LNCAP (cell line): ENCODE results near the gene FBLN5.

Source experiments
- CTCF ChIP-seq: fragments of 450-650 bp; IDR thresholded peaks from 2 replicates; pipeline ENCODE4 v1.5.1; 2017; ENCODE audit warnings: mild to moderate bottlenecking

The FBLN5 gene

GRCh38 chr14:91945751-91946621, 1.5 kb downstream of the FBLN5 start:
- no peak for TF ChIP-seq CTCF

- TF ChIP-seq CTCF, result no peak
Observed at GRCh38 chr14:91942946-91943345, 4.5 kb downstream of the FBLN5 start.

GRCh38 chr14:91942128-91942527, 5.4 kb downstream of the FBLN5 start:
- TF ChIP-seq CTCF, result no peak

GRCh38 chr14:91940209-91940608, 7.3 kb downstream of the FBLN5 start:
- TF ChIP-seq CTCF, result no peak

GRCh38 chr14:91935586-91935985, 11.9 kb downstream of the FBLN5 start:
- no peak for TF ChIP-seq CTCF

GRCh38 chr14:91934554-91935285, 12.8 kb downstream of the FBLN5 start:
- TF ChIP-seq CTCF, result no peak

- no peak for TF ChIP-seq CTCF
Observed at GRCh38 chr14:91931478-91932088, 15.9 kb downstream of the FBLN5 start.
